Activated CD8-positive, alpha-beta memory T cell treated with anti-CD3 and anti-CD28 coated beads, Interleukin-2, amount 10 ng/mL, durations not matched to agents 7 days and 5 days (primary cell): ENCODE results near the gene NFASC. TPM values are rescaled to one million over a fixed set of nuclear protein-coding genes. Genes with fewer than 3 reads are reported as not detected.

Experiments used
- ATAC-seq: fragments of 150-1000 bp; cut with Tn5 transposase; one replicate; pipeline ENCODE4 v1.10.0; 2021; ENCODE audit warnings: moderate library complexity
- CTCF ChIA-PET: fragments of 350-600 bp; sonication (Branson Sonifier 250); formaldehyde crosslinking; loops from one replicate; lab custom pipeline; 2021; ENCODE audit warnings: antibody characterized with exemption; lab: Charles Lee
- DNase-seq: peaks from one replicate; pipeline ENCODE4 v3.0.0-alpha.2; 2020
- H3K27ac Mint-ChIP-seq: one replicate; pipeline ENCODE4 v1.8.0; 2021; ENCODE audit warnings: mild to moderate bottlenecking, mixed read lengths
- H3K27me3 Mint-ChIP-seq: one replicate; pipeline ENCODE4 v1.8.0; 2021; ENCODE audit warnings: mixed read lengths
- H3K36me3 Mint-ChIP-seq: one replicate; pipeline ENCODE4 v1.8.0; 2021; ENCODE audit warnings: mild to moderate bottlenecking, mixed read lengths
- H3K4me1 Mint-ChIP-seq: one replicate; pipeline ENCODE4 v1.8.0; 2021; ENCODE audit warnings: mixed read lengths
- H3K4me3 Mint-ChIP-seq: one replicate; pipeline ENCODE4 v1.8.0; 2021; ENCODE audit warnings: mild to moderate bottlenecking, moderate library complexity, mixed read lengths
- H3K9me3 Mint-ChIP-seq: one replicate; pipeline ENCODE4 v1.8.0; 2022; ENCODE audit warnings: low read depth, mixed read lengths
- total RNA-seq, 2 experiments: library from RNA; stranded (reverse); gene quantifications; one replicate each; pipeline ENCODE4 v1.2.3, GENCODE V29; 2021

Gene NFASC
- total RNA-seq, 2 experiments from 2014 or later, result 0.14 to 0.23 TPM

DNA sequence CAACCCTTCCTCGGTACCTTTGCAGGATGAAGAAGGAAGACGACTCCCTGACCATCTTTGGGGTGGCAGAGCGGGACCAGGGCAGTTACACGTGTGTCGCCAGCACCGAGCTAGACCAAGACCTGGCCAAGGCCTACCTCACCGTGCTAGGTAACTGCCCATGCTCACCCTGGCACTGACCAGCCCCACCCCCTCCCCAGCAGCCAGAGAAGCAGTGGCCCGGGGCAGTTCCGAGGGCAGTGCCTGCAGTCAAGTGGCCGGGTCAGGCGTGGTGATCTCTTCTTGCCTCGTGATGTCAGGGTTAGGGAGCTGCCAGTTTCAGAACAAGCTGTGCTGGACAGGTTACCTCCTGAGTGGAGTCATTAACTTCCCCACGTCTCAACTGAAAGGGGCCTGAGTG, 106.0 kb downstream of the NFASC start:
- DNase-seq, result no peak
- CTCF ChIA-PET, result interaction anchor here (0.7 to 3.0 kb wide), 11 partner anchors 13 to 349 kb away, joined by 3 to 39 read pairs (median 4); no protein-coding TSS in a partner anchor
- no peak for ATAC-seq
- Mint-ChIP-seq H3K4me3 (no peak overlapping the region), H3K9me3 (no peaks in the 10 kb centered on the region), H3K27ac (no peak overlapping the region), H3K4me1 (peaks cover 12% of the 10 kb centered on the region), H3K36me3 (no peaks in the 10 kb centered on the region), H3K27me3 (peaks cover 35% of the 10 kb centered on the region)

GRCh38 chr1:204977318-204977717, 106.7 kb downstream of the NFASC start:
- no peak for DNase-seq
- CTCF ChIA-PET, result interaction anchor here (0.7 to 3.0 kb wide), 9 partner anchors 12 to 348 kb away, joined by 3 to 39 read pairs (median 3); no protein-coding TSS in a partner anchor

DNA sequence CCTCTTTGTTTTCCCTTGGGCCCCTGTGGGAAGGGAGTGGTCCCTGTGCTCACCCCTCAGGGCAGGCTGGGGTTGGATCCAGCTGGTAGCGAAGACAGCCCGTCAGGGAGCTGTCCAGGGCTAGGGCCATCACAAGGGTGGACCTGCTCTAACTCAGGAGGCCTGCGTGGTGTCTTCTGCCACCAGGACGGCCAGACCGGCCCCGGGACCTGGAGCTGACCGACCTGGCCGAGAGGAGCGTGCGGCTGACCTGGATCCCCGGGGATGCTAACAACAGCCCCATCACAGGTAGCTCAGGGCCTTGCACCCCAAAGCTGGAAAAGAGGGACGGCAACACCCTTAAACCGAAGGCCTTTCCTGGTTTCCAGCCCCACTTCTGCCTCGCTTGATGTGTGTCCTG, 108.1 kb downstream of the NFASC start:
- Mint-ChIP-seq H3K9me3 (no peaks in the 10 kb centered on the region), H3K36me3 (no peaks in the 10 kb centered on the region), H3K4me1 (peaks cover 6% of the 10 kb centered on the region), H3K27ac (no peak overlapping the region), H3K27me3 (peaks cover 31% of the 10 kb centered on the region), H3K4me3 (no peak overlapping the region)
- DNase-seq, result no peak
- ATAC-seq, result no peak
- CTCF ChIA-PET, result interaction anchor here (1.3 to 1.5 kb wide), 3 partner anchors 11 to 164 kb away, joined by 3 to 7 read pairs (median 6); no protein-coding TSS in a partner anchor

More at GRCh38 chr1:204977318-204977717, 106.7 kb downstream of the NFASC start:
- Mint-ChIP-seq H3K27me3 (peaks cover 31% of the 10 kb centered on the region), H3K36me3 (no peaks in the 10 kb centered on the region), H3K4me1 (peaks cover 6% of the 10 kb centered on the region), H3K4me3 (no peak overlapping the region), H3K9me3 (no peaks in the 10 kb centered on the region), H3K27ac (no peak overlapping the region)
- ATAC-seq, result no peak

DNA sequence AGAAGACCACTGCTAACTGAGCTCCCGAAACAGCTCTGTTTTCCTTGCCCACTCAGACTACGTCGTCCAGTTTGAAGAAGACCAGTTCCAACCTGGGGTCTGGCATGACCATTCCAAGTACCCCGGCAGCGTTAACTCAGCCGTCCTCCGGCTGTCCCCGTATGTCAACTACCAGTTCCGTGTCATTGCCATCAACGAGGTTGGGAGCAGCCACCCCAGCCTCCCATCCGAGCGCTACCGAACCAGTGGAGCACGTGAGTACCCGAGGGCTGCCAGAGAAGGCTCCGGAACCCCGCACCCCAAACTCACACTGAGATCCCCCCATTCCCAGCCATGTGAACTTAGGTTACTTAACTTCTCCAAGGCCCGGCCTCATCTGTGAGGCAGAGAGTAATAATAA, 108.6 kb downstream of the NFASC start:
- no peak overlapping the region for H3K4me3 Mint-ChIP-seq
- no peak for DNase-seq
- H3K4me1 Mint-ChIP-seq, result peaks cover 6% of the 10 kb centered on the region
- no peaks in the 10 kb centered on the region for H3K9me3 Mint-ChIP-seq
- no peaks in the 10 kb centered on the region for H3K36me3 Mint-ChIP-seq
- peaks cover 32% of the 10 kb centered on the region for H3K27me3 Mint-ChIP-seq
- CTCF ChIA-PET, result interaction anchor here (1.3 to 1.5 kb wide), 4 partner anchors 10 to 164 kb away, joined by 3 to 7 read pairs (median 4); no protein-coding TSS in a partner anchor
- ATAC-seq, result no peak
- H3K27ac Mint-ChIP-seq, result no peak overlapping the region

DNA sequence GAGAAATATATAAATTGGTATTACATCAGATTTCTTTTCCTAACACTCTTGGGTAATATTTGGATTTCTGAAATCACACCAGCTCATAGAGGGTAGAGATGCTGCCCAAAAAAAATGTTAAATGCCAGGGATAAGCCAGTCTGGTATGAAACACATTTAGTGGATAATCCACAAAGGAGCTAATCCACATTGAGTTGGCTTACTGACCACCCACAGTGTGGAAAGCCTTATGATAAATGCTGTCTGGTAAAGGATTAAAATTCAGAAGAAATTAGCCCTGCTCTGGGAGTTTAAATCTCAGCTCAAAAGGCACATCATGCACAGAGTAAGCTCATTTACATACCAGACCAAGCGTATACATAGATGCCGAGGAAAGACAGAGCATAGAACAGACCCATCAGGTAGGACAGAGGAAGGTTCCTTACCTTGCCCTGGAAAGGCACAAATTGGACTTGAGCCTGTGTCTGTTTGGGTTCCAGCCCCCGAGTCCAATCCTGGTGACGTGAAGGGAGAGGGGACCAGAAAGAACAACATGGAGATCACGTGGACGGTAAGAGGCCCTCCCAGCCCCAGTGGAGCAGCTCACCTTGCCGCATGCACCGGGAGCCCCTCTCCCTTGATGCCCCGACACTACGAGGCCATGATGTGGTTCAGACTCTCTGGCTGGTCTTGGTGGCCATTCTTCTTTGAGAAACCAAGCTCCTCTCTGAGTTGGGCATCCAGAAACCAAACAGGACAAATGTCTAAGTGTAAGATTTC, 109.4 kb downstream of the NFASC start:
- no peaks in the 10 kb centered on the region for H3K36me3 Mint-ChIP-seq
- no peak overlapping the region for H3K27ac Mint-ChIP-seq
- H3K27me3 Mint-ChIP-seq, result peaks cover 28% of the 10 kb centered on the region
- H3K4me1 Mint-ChIP-seq, result peaks cover 6% of the 10 kb centered on the region
- no peak overlapping the region for H3K4me3 Mint-ChIP-seq
- ATAC-seq (no peak), DNase-seq (no peak)
- CTCF ChIA-PET, result interaction anchor here (1.3 to 1.8 kb wide), 4 partner anchors 9 to 163 kb away, joined by 3 to 6 read pairs (median 4); no protein-coding TSS in a partner anchor
- H3K9me3 Mint-ChIP-seq, result no peaks in the 10 kb centered on the region

DNA sequence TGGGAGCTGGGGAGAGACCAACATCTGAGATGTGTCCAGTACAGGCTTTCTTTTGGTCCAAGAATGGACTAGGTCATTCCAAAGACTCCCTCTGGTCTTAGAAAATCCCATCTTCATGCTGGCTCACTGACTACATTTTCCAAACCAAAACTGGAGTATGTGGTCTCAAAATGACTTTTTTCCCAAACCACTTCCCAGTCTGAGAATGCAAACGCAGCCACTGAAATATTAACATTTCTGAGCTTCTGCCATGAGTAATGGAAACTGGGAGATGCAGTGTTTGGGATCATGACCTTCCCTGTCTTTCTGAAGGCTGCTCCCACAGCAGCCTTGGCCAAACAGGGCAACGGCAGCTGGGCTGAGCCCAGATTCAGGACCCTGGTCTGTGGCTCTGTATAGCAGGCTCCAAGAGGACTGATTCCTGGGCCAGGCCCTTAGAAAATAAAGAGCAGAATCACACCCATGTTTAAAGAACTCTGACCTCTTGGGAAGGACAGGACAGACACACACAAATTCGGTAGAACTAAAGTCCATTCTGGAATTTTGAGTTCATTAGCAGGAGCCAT, 110.3 kb downstream of the NFASC start:
- peaks cover 6% of the 10 kb centered on the region for H3K4me1 Mint-ChIP-seq
- ATAC-seq (no peak), DNase-seq (no peak)
- no peaks in the 10 kb centered on the region for H3K9me3 Mint-ChIP-seq
- no peaks in the 10 kb centered on the region for H3K36me3 Mint-ChIP-seq
- no peak overlapping the region for H3K4me3 Mint-ChIP-seq
- no peak overlapping the region for H3K27ac Mint-ChIP-seq
- peaks cover 32% of the 10 kb centered on the region for H3K27me3 Mint-ChIP-seq
- CTCF ChIA-PET, result interaction anchor here (1.7 to 1.8 kb wide), 2 partner anchors 8 to 80 kb away, joined by 5 to 6 read pairs; no protein-coding TSS in a partner anchor

GRCh38 chr1:204983136-204983535, 112.5 kb downstream of the NFASC start:
- H3K27me3 Mint-ChIP-seq, result peaks cover 30% of the 10 kb centered on the region
- H3K4me3 Mint-ChIP-seq, result no peak overlapping the region
- no peaks in the 10 kb centered on the region for H3K36me3 Mint-ChIP-seq
- no peak for ATAC-seq
- no peaks in the 10 kb centered on the region for H3K9me3 Mint-ChIP-seq
- DNase-seq, result no peak
- no peak overlapping the region for H3K27ac Mint-ChIP-seq
- CTCF ChIA-PET, result no interaction called here
- peaks cover 6% of the 10 kb centered on the region for H3K4me1 Mint-ChIP-seq

- H3K4me1 Mint-ChIP-seq, result peaks cover 6% of the 10 kb centered on the region
- H3K9me3 Mint-ChIP-seq, result no peaks in the 10 kb centered on the region
- CTCF ChIA-PET, result interaction anchor here (0.8 kb wide), 1 partner anchor 78 kb away, joined by 3 read pairs; no protein-coding TSS in a partner anchor
- peaks cover 31% of the 10 kb centered on the region for H3K27me3 Mint-ChIP-seq
- no peak overlapping the region for H3K27ac Mint-ChIP-seq
- ATAC-seq, result no peak
- DNase-seq, result no peak
- H3K36me3 Mint-ChIP-seq, result no peaks in the 10 kb centered on the region
- H3K4me3 Mint-ChIP-seq, result no peak overlapping the region
Measured at GRCh38 chr1:204983881-204984280, 113.2 kb downstream of the NFASC start.

DNA sequence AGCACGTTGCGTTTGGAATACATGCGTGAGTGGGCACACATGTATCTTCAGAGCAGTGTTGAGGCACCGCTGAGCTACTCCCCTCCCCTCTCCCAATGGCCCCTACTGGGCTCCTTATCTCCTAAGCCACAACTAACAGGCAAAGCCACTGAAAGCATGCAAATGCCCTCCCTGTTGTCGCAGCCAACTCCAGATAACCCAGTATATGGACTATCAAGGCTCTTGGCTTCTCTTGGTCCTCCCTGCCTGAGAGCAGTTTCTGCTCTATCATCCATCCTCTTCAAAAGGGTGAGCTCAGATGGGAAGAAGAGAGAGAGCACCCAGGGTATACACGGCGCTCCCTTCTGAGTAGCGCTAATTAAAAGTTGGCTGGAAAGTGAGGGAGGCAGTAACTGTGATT, 113.8 kb downstream of the NFASC start:
- no peak for ATAC-seq

DNA sequence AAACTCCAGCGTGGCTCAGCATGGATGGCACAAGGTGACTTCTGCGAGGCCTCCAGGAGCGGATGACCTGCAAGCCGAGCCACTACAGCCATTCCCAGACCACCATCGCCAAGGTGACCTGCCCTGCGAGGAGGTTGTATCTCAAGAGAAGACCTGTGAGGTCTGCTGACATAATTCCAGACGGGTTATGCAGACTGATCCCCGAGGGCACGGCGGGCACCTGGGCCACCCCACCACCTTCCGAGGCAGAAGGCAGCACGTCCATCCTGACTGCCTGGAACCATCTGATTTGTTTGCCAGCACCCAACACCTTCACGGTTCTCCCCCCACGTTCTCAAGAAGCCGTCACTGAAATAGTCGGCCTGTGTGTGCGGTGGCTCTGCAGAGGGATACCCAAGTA, 115.5 kb downstream of the NFASC start:
- no peaks in the 10 kb centered on the region for H3K36me3 Mint-ChIP-seq
- peaks cover 25% of the 10 kb centered on the region for H3K27me3 Mint-ChIP-seq
- peaks cover 6% of the 10 kb centered on the region for H3K4me1 Mint-ChIP-seq
- DNase-seq, result no peak
- CTCF ChIA-PET, result interaction anchor here (1.8 to 7.0 kb wide), 2 partner anchors 76 kb away, joined by 10 to 103 read pairs; no protein-coding TSS in a partner anchor
- no peaks in the 10 kb centered on the region for H3K9me3 Mint-ChIP-seq
- no peak overlapping the region for H3K4me3 Mint-ChIP-seq
- H3K27ac Mint-ChIP-seq, result no peak overlapping the region
- ATAC-seq, result no peak

More for the DNA sequence above, 113.8 kb downstream of the NFASC start:
- no peak overlapping the region for H3K4me3 Mint-ChIP-seq
- H3K9me3 Mint-ChIP-seq, result no peaks in the 10 kb centered on the region
- DNase-seq, result no peak
- H3K27ac Mint-ChIP-seq, result no peak overlapping the region
- H3K27me3 Mint-ChIP-seq, result peaks cover 31% of the 10 kb centered on the region
- CTCF ChIA-PET, result interaction anchor here (0.8 to 1.8 kb wide), 2 partner anchors 77 kb away, joined by 3 to 10 read pairs; no protein-coding TSS in a partner anchor
- H3K36me3 Mint-ChIP-seq, result no peaks in the 10 kb centered on the region
- peaks cover 6% of the 10 kb centered on the region for H3K4me1 Mint-ChIP-seq

DNA sequence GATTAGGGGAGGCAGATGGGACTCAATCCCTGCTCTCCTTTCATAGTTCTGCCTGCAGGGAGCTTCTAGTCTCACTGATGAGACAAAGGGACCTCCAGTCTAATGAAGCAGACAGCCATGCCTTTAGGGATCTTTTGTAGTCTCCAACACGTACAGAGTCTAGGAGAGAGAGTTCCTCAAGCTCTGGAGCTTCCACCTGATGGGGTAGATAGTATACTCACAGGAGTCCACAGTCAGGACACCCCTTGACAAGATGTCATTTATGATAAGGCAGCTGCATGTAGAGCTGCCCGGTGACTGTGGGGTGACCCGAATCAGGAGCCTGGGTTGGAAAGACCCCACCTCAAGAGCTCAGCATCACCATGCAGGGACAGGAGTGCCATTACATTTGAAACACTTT, 117.0 kb downstream of the NFASC start:
- no peak overlapping the region for H3K4me3 Mint-ChIP-seq
- no peak for ATAC-seq
- H3K9me3 Mint-ChIP-seq, result no peaks in the 10 kb centered on the region
- H3K36me3 Mint-ChIP-seq, result no peaks in the 10 kb centered on the region
- H3K4me1 Mint-ChIP-seq, result peaks cover 13% of the 10 kb centered on the region
- no peak overlapping the region for H3K27ac Mint-ChIP-seq
- DNase-seq, result no peak
- CTCF ChIA-PET, result interaction anchor here (0.8 to 7.0 kb wide), 4 partner anchors 74 to 274 kb away, joined by 3 to 103 read pairs (median 4); no protein-coding TSS in a partner anchor
- peaks cover 23% of the 10 kb centered on the region for H3K27me3 Mint-ChIP-seq

DNA sequence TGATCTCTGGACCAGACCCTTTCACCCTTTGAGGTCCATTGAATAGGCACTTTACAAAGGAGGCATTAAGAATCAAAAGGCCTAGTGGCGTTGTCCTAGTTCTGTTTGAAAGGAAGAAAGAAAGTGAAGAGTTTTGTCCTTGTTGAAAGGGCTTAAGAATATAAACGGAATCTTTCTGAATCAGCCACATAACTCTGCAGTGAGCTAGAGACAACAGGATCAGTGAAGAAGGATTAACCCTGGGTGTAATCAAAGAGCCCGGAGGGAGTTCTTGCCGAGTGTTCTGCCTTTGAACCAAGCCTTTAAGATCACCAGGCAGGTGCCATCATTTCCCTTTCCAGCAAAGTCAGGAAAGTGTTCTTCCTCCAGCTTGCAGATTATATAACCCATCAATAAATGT, 117.5 kb downstream of the NFASC start:
- ATAC-seq (no peak), DNase-seq (no peak)
- no peaks in the 10 kb centered on the region for H3K36me3 Mint-ChIP-seq
- CTCF ChIA-PET, result interaction anchor here (0.8 to 7.0 kb wide), 10 partner anchors 8 to 274 kb away, joined by 3 to 103 read pairs (median 4); partner anchors contain the start of gene TMCC2
- no peaks in the 10 kb centered on the region for H3K9me3 Mint-ChIP-seq
- H3K27me3 Mint-ChIP-seq, result peaks cover 18% of the 10 kb centered on the region
- no peak overlapping the region for H3K27ac Mint-ChIP-seq
- no peak overlapping the region for H3K4me3 Mint-ChIP-seq
- peaks cover 12% of the 10 kb centered on the region for H3K4me1 Mint-ChIP-seq
